GM12878 (cell line): ENCODE results near the gene UCKL1. TPM values are rescaled to one million over a fixed set of nuclear protein-coding genes. Genes with fewer than 3 reads are reported as not detected.

Experiments used
- ATAC-seq: fragments of 200-7000 bp; cut with Tn5 transposase; 3 replicates; pipeline ENCODE4 v1.9.1; 2020; ENCODE audit warnings: mild to moderate bottlenecking, moderate library complexity
- BruUV-seq: library from RNA; stranded (reverse); fragments of 400-500 nt; replicated peaks from 2 replicates; lab custom pipeline; 2021; lab: Mats Ljungman, UMichigan
- CTCF ChIA-PET: fragments of 300-600 bp; sonication (Branson Sonifier 250); formaldehyde crosslinking; extraction: SDS; loops from one replicate; lab custom pipeline; 2021; ENCODE audit warnings: inconsistent platforms; lab: Yijun Ruan, JAX
- POLR2A ChIA-PET: fragments of 350-600 bp; formaldehyde crosslinking; extraction: SDS; loops from one replicate; lab custom pipeline; 2021; ENCODE audit warnings: inconsistent platforms; lab: Charles Lee
- RAD21 ChIA-PET: fragments of 300-600 bp; sonication (Branson Sonifier 250); formaldehyde crosslinking; loops from one replicate; lab custom pipeline; 2023; ENCODE audit warnings: antibody characterized with exemption; ENCODE audit not compliant: unreplicated experiment; lab: Charles Lee
- SMC1A ChIA-PET: fragments of 300-600 bp; sonication (Branson Sonifier 250); formaldehyde crosslinking; loops from one replicate; lab custom pipeline; 2023; ENCODE audit not compliant: unreplicated experiment, uncharacterized antibody; lab: Charles Lee
- DNase-seq: peaks from one replicate; pipeline ENCODE4 v3.0.0-alpha.2; 2011; ENCODE audit warnings: low read depth, low spot score
- FAIRE-seq: peaks from 3 replicates; lab custom pipeline; 2011; peaks lifted over from hg19 to GRCh38; lab: Jason Lieb, UNC
- H2AFZ ChIP-seq: 2 replicates; pipeline ENCODE4 v1.6.0; 2011; ENCODE audit warnings: low read depth, low read length, control low read depth; ENCODE audit not compliant: control insufficient read depth
- H3K27ac ChIP-seq: 2 replicates; pipeline ENCODE4 v1.5.1; 2011; ENCODE audit warnings: control low read depth; ENCODE audit not compliant: control insufficient read depth, insufficient read depth
- H3K27me3 ChIP-seq, 2 experiments: replicated peaks in 1 of 2; 2 replicates each; pipeline versions ENCODE4 v1.6.0 to v1.6.1; 2011; ENCODE audit warnings: low read length in 1 of 2; ENCODE audit not compliant: control insufficient read depth in 2 of 2, insufficient read depth in 2 of 2
- H3K36me3 ChIP-seq, 2 experiments: 2 replicates each; pipeline ENCODE4 v1.5.1; 2011; ENCODE audit warnings: low read length in 1 of 2; ENCODE audit not compliant: control insufficient read depth in 2 of 2, insufficient read depth in 2 of 2
- H3K4me1 ChIP-seq: 2 replicates; pipeline ENCODE4 v1.6.1; 2011; ENCODE audit warnings: mild to moderate bottlenecking, low read length, moderate library complexity, mixed read lengths; ENCODE audit not compliant: control insufficient read depth, insufficient read depth
- H3K4me2 ChIP-seq: 2 replicates; pipeline ENCODE4 v1.6.0; 2011; ENCODE audit warnings: control low read depth; ENCODE audit not compliant: control insufficient read depth, insufficient read depth
- H3K4me3 ChIP-seq: fragments of 200-600 bp; sonication (generic); 2 replicates; pipeline ENCODE4 v1.5.1; 2016
- H3K79me2 ChIP-seq: 2 replicates; pipeline ENCODE4 v1.6.0; 2011; ENCODE audit warnings: low read length; ENCODE audit not compliant: control insufficient read depth, insufficient read depth
- H3K9ac ChIP-seq: 2 replicates; pipeline ENCODE4 v1.8.0; 2011; ENCODE audit warnings: low read length, control low read depth, mixed read lengths; ENCODE audit not compliant: control insufficient read depth, insufficient read depth
- H3K9me3 ChIP-seq: replicated peaks from 3 replicates; pipeline ENCODE4 v1.5.1; 2011; ENCODE audit warnings: mild to moderate bottlenecking, low read length; ENCODE audit not compliant: control insufficient read depth, insufficient read depth
- H4K20me1 ChIP-seq: 2 replicates; pipeline ENCODE4 v1.6.0; 2011; ENCODE audit not compliant: control insufficient read depth, insufficient read depth
- ASH2L ChIP-seq: fragments of 300-600, 200-600 bp; sonication (generic); IDR thresholded peaks from 2 replicates; pipeline ENCODE4 v1.6.1; 2017; ENCODE audit warnings: low read depth, mild to moderate bottlenecking, borderline replicate concordance
- CHD2 ChIP-seq: IDR thresholded peaks from 2 replicates; pipeline ENCODE4 v1.6.1; 2011; ENCODE audit warnings: low read depth, low read length, improper control_type of control experiment, borderline replicate concordance
- E2F8 ChIP-seq: fragments of 450-650 bp; IDR thresholded peaks from 2 replicates; pipeline ENCODE4 v1.6.1; 2018; ENCODE audit warnings: mild to moderate bottlenecking, low read depth, moderate library complexity; ENCODE audit not compliant: partially characterized antibody
- EGR1 ChIP-seq, 2 experiments: IDR thresholded peaks; 1 replicate in 1 of 2; 2 replicates in 1 of 2; pipeline ENCODE4 v1.6.1; 2011 to 2012; ENCODE audit warnings: low read depth in 2 of 2, low read length in 2 of 2, borderline replicate concordance in 1 of 2, mild to moderate bottlenecking in 1 of 2, moderate library complexity in 1 of 2
- MYC ChIP-seq: IDR thresholded peaks from 2 replicates; pipeline ENCODE4 v1.6.1; 2011; ENCODE audit warnings: mild to moderate bottlenecking, low read length, moderate library complexity, inconsistent platforms; ENCODE audit not compliant: insufficient read depth, insufficient replicate concordance, insufficient read length, severe bottlenecking
- STAT3 ChIP-seq: IDR thresholded peaks from 2 replicates; pipeline ENCODE4 v1.6.1; 2011; ENCODE audit warnings: low read depth, low read length, improper control_type of control experiment
- ZZZ3 ChIP-seq: IDR thresholded peaks from 2 replicates; pipeline ENCODE4 v1.6.1; 2011; ENCODE audit warnings: low read depth; ENCODE audit not compliant: control insufficient read depth, insufficient read length
- WGBS: methylation state at CpG from one replicate; pipeline ENCODE4 v1.1.6; 2016; ENCODE audit warnings: low lambda C conversion rate; ENCODE audit not compliant: insufficient replicate concordance, insufficient coverage; ENCODE audit errors: missing lambda C conversion rate; 5-methylcytosine and 5-hydroxymethylcytosine counted together
- in situ Hi-C: fragments of 300-500 bp; cut with MboI; formaldehyde crosslinking; loops from 9 replicates; pipeline ENCODE4 v1.14.3; 2018; ENCODE audit warnings: mixed read lengths
- intact Hi-C: fragments of 100-400 bp; cut with micrococcal nuclease; formaldehyde crosslinking; loops from one replicate; pipeline ENCODE4 v1.14.2; 2022; ENCODE audit not compliant: unreplicated experiment
- polyA plus RNA-seq, 11 experiments: library from polyadenylated mRNA; depleted of rRNA in 4 of 11; unstranded in 6 of 11; stranded (reverse) in 5 of 11; fragments of >200 nt; fragmentation: Nextera tagmentation in 4 of 11; fragmentation: Illumina TruSeq in 1 of 11; extraction: Ambion mirVana in 4 of 11; extraction: Trizol in 1 of 11; gene quantifications; 1 replicate in 1 of 11; 2 replicates in 10 of 11; pipeline versions ENCODE4 v1.2.1 to v1.2.3, GENCODE V29; 2011 to 2016; ENCODE audit warnings: inconsistent platforms in 2 of 11, missing spikeins in 2 of 11, low read depth in 1 of 11
- total RNA-seq, 4 experiments: library from RNA; depleted of rRNA in 3 of 4; stranded (reverse); fragments of >200 nt in 3 of 4; fragmentation: Illumina TruSeq in 1 of 4; extraction: Trizol in 1 of 4; gene quantifications; 2 replicates each; pipeline versions ENCODE4 v1.2.1 to v1.2.3, GENCODE V29; 2013 to 2021
- TF ChIP-seq, protein P1 (sequence below): IDR thresholded peaks from 2 replicates; pipeline ENCODE4 v1.6.1; 2012; ENCODE audit warnings: low read depth, low read length, improper control_type of control experiment

UCKL1 gene
- total and polyA plus RNA-seq, 10 of the 15 experiments (the other 5 are each of a cell fraction or from before 2014, with no cell fraction given): 2.4 to 36.3 (median 24.8) TPM

DNA sequence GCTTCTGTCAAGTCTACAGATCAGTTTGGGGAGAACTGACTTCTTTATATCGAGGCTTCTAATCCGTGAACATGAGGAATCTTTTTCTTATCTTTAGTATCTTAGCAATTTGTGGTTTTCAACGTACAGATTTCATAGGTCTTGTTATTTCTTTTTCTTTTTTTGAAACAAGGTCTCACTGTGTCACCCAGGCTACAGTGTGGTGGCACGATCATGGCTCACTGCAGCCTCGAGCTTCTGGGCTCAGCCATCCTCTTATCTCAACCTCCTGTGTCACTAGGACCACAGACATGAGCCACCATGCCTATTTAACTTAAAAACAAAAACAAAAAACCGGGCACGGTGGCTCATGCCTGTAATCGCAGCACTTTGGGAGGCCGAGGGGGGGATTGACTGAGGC lies 32.0 kb downstream of the UCKL1 start (continued):
- no peak for TF ChIP-seq E2F8

DNA sequence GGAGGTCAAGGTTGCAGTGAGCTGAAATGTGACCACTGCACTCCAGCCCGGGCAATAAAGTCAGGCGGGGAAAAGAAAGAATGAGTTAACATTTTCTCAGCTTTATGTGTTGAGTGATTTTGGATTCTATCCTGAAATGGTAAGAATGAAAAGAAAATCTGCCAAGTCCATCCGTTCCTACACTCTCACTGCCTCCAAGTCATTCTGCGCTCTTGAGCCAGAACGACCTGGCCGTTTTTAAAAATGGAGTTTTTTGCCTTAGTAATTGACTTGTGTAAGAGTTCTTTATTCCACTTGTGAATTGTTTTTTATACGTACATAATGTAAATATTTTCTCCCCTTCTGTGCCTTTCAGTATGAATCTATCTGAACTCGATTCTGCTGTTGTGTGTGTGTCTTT lies 32.6 kb downstream of the UCKL1 start:
- H3K4me2 ChIP-seq: no peak overlapping the region
- no peaks in the 10 kb centered on the region for H3K79me2 ChIP-seq
- FAIRE-seq (peak; percentile 7), ATAC-seq (no peak)
- no peaks in the 10 kb centered on the region for H4K20me1 ChIP-seq
- BruUV-seq: no TSS peak
- H3K9ac ChIP-seq: no peak overlapping the region
- H3K4me3 ChIP-seq: no peak overlapping the region
- RAD21 ChIA-PET: no interaction called here
- no peaks in the 10 kb centered on the region for H3K9me3 ChIP-seq
- H3K4me1 ChIP-seq: no peaks in the 10 kb centered on the region
- H3K27me3 ChIP-seq: no peaks in the 10 kb centered on the region
- H2AFZ ChIP-seq: no peak overlapping the region
- SMC1A ChIA-PET: no interaction called here
- CTCF ChIA-PET: no interaction called here
- H3K27ac ChIP-seq: no peak overlapping the region
- intact Hi-C loops: no loop called here
- H3K36me3 ChIP-seq: peaks cover 7 to 10% of the 10 kb centered on the region in 2 experiments
- POLR2A ChIA-PET: no interaction called here
- TF ChIP-seq, protein P1, sequence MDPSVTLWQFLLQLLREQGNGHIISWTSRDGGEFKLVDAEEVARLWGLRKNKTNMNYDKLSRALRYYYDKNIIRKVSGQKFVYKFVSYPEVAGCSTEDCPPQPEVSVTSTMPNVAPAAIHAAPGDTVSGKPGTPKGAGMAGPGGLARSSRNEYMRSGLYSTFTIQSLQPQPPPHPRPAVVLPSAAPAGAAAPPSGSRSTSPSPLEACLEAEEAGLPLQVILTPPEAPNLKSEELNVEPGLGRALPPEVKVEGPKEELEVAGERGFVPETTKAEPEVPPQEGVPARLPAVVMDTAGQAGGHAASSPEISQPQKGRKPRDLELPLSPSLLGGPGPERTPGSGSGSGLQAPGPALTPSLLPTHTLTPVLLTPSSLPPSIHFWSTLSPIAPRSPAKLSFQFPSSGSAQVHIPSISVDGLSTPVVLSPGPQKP: no peak
- TF ChIP-seq ASH2L (no peak), ZZZ3 (no peak), CHD2 (no peak), STAT3 (no peak), EGR1 (IDR thresholded peaks at IDR 0.05; ENCODE audit: borderline replicate concordance in 1 of 2, low read depth in 2 of 2, low read length in 2 of 2) (no peak), MYC (no peak)
- TF ChIP-seq, all 136 proteins: peak for 0
- DNase-seq: no peak
- WGBS: 92% methylated on average over 8 of the region's 8 CpGs
- in situ Hi-C loops: no loop called here
